Upper lobe of right lung (tissue), 1 donor: ENCODE data around the gene PTPRF. TPM values are rescaled to one million over a fixed set of nuclear protein-coding genes. Genes with fewer than 3 reads are reported as not detected.

Source experiments
- ATAC-seq: fragments of 200-7000 bp; cut with Tn5 transposase; one replicate; pipeline ENCODE4 v1.9.1; 2020; ENCODE audit warnings: mild to moderate bottlenecking, moderate library complexity
- DNase-seq: peaks from one replicate; pipeline ENCODE4 v3.0.0-alpha.2; 2020
- H3K27ac ChIP-seq: fragments of 200-600 bp; one replicate; pipeline ENCODE4 v1.8.0; 2022
- H3K27me3 ChIP-seq: fragments of 200-600 bp; one replicate; pipeline ENCODE4 v1.8.0; 2022; ENCODE audit warnings: mild to moderate bottlenecking
- H3K36me3 ChIP-seq: fragments of 200-600 bp; one replicate; pipeline ENCODE4 v1.8.0; 2022
- H3K4me1 ChIP-seq: fragments of 200-600 bp; one replicate; pipeline ENCODE4 v1.8.0; 2022
- H3K4me3 ChIP-seq: fragments of 200-600 bp; one replicate; pipeline ENCODE4 v1.8.0; 2022; ENCODE audit warnings: mild to moderate bottlenecking
- H3K9me3 ChIP-seq: fragments of 200-600 bp; one replicate; pipeline ENCODE4 v1.8.0; 2022
- CTCF ChIP-seq: fragments of 200-600 bp; IDR thresholded peaks from one replicate; pipeline ENCODE4 v1.8.0; 2022; ENCODE audit warnings: antibody characterized with exemption
- intact Hi-C: fragments of 100-400 bp; cut with DNase I; formaldehyde crosslinking; loops from one replicate; pipeline ENCODE4 v1.11.0; 2022
- total RNA-seq: library from RNA; stranded (reverse); fragmentation: NEBNext Ultra II Directional; extraction: Animal tissue kit (Norgen Biotek cat#: 25700); gene quantifications from one replicate; pipeline ENCODE4 v1.2.1, GENCODE V29; 2021
- donor health status: DM: no; HTN: yes; CAD: no; lungs with severe emphysema.

PTPRF gene
- total RNA-seq, 1 donor from 2014 or later: 199 TPM

DNA sequence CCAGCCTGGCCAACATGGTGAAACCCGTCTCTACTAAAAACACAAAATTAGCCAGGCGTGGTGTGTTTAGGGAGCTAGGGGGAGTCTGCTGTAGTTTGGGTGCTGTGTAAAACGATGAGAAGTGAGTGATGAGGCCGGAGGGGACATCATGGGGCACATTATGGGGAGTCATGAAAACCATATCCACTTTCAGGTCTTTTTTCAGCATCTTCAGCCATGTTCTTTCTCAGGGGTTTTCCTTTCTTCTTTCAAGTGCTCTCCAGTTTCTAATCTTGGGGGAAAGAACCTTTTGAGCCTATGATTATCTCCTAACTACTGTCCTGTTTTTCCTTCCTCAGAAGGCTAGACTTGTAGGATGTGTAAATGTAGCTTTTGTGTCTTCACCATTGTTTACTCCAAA lies 133.7 kb downstream of the PTPRF start:
- intact Hi-C loops: no loop called here
- peaks cover 100% of the 10 kb centered on the region for H3K36me3 ChIP-seq

DNA sequence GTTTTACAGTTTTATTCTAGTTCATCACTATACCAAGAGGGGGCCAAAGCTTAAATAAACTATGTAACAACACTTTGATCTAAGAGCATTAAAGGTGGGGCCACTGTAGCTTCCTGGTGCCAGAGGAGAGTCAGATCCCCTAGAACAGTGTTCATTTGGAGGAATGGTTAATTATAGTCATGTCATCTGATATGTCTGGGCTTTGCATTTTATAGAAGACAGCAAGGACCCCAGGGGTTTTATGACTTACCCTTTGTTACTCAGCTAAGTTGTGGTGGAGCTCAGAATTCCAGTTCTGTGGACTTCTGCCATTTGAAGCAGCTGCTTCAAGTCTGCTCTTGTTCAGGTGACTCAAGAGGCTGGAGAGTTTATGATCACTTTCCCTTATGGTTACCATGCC lies 135.9 kb downstream of the PTPRF start:
- DNase-seq (no peak), ATAC-seq (no peak)
- intact Hi-C loops: no loop called here
- H3K4me3 ChIP-seq: no peak overlapping the region
- no peaks in the 10 kb centered on the region for H3K9me3 ChIP-seq
- no peaks in the 10 kb centered on the region for H3K4me1 ChIP-seq
- no peak overlapping the region for H3K27ac ChIP-seq
- H3K27me3 ChIP-seq: no peaks in the 10 kb centered on the region
- H3K36me3 ChIP-seq: peaks cover 100% of the 10 kb centered on the region
- TF ChIP-seq CTCF: no peak

More for the DNA sequence above, 133.7 kb downstream of the PTPRF start:
- ATAC-seq: no peak
- no peaks in the 10 kb centered on the region for H3K4me1 ChIP-seq
- DNase-seq: no peak
- no peaks in the 10 kb centered on the region for H3K27me3 ChIP-seq
- H3K4me3 ChIP-seq: no peak overlapping the region
- H3K27ac ChIP-seq: no peak overlapping the region
- TF ChIP-seq CTCF: no peak
- no peaks in the 10 kb centered on the region for H3K9me3 ChIP-seq

DNA sequence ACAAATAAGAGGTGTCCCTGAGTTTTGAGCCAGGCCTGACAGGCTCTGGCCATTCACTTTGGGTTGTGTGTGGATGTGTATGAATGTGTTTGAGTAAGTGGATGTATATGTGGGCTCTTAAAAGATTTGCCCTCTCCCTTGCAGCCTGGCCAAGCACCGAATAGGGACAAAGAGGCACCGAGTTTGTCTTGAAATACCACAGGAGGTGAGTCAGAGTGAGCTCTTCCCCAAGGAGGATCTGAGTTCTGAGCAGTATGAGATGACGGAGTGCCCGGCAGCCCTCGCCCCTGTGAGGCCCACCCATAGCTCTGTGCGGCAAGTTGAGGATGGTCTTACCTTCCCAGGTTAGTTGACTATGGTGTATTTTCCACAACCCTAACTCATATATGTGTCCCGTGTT lies 138.3 kb downstream of the PTPRF start:
- Histone ChIP-seq H3K27me3 (no peaks in the 10 kb centered on the region), H3K27ac (no peak overlapping the region), H3K4me3 (no peak overlapping the region), H3K36me3 (peaks cover 100% of the 10 kb centered on the region), H3K9me3 (no peaks in the 10 kb centered on the region), H3K4me1 (no peaks in the 10 kb centered on the region)
- ATAC-seq: no peak
- intact Hi-C loops: no loop called here
- TF ChIP-seq CTCF: no peak
- no peak for DNase-seq

DNA sequence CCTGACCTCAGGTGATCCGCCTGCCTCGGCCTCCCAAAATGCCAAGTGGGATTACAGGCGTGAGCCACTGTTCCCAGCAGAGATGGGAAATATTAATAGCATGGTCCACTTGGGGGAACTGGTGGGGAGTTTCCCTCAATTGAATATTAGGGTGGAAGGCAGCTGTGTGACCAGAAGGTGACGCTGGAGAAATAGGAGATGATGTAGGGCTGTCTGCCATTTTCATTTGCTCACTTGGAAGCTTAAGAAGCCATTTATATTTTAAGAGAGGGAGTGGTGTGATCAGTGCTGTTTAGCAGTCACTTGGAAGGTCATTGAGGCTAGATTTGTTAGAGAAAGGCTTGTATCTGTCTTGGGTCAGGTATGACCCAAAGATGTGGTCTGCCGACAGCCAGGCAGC lies 139.2 kb downstream of the PTPRF start:
- Histone ChIP-seq H3K4me1 (no peaks in the 10 kb centered on the region), H3K9me3 (no peaks in the 10 kb centered on the region), H3K27ac (no peak overlapping the region), H3K36me3 (peaks cover 100% of the 10 kb centered on the region), H3K27me3 (no peaks in the 10 kb centered on the region), H3K4me3 (no peak overlapping the region)
- intact Hi-C loops: no loop called here
- no peak for ATAC-seq
- DNase-seq: no peak
- TF ChIP-seq CTCF: no peak

GRCh38 chr1:43671193-43671592 lies 140.5 kb downstream of the PTPRF start:
- Histone ChIP-seq H3K4me1 (no peaks in the 10 kb centered on the region), H3K36me3 (peaks cover 100% of the 10 kb centered on the region), H3K27ac (no peak overlapping the region), H3K4me3 (no peak overlapping the region), H3K9me3 (no peaks in the 10 kb centered on the region), H3K27me3 (no peaks in the 10 kb centered on the region)
- intact Hi-C loops: no loop called here
- DNase-seq (no peak), ATAC-seq (no peak)
- no peak for TF ChIP-seq CTCF

DNA sequence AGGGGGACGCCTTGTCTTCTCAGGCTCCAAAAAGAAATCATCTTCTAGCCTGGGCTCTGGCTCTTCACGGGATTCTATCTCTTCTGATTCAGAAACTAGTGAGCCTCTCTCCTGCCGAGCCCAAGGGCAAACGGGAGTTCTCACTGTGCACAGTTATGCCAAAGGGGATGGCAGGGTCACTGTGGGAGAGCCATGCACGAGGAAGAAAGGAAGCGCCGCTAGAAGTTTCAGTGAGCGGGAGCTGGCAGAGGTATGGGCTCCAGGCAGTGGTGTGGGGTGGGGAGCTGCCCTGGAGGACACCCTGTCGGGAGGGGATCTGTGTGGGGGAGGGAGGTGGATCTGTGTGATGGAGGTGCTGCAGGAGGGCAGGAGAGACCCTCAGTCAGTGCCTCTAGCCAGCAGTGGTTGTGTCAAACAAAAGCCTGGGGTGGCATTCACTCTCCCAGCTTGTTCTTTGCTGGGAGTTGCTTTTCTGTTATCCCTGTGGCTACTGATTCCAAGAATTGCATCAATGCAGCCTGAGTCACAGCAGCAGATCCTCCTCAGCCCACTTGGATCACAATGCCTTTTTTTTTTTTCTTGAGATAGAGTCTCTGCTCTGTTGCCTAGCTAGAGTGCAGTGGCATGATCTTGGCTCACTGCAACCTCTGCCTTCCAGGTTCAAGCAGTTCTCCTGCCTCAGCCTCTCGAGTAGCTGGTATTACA lies 141.1 kb downstream of the PTPRF start:
- H3K4me3 ChIP-seq: no peak overlapping the region
- H3K27me3 ChIP-seq: no peaks in the 10 kb centered on the region
- no peak overlapping the region for H3K27ac ChIP-seq
- intact Hi-C loops: no loop called here
- ATAC-seq (no peak), DNase-seq (no peak)
- no peaks in the 10 kb centered on the region for H3K9me3 ChIP-seq
- no peak for TF ChIP-seq CTCF
- H3K36me3 ChIP-seq: peaks cover 100% of the 10 kb centered on the region
- no peaks in the 10 kb centered on the region for H3K4me1 ChIP-seq
